Upper lobe of left lung (tissue), 6 donors: ENCODE measurements around the gene CCP110. TPM values are rescaled to one million over a fixed set of nuclear protein-coding genes. Genes with fewer than 3 reads are reported as not detected.

Source experiments
- ATAC-seq, 2 donors: fragments of 200-7000 bp; cut with Tn5 transposase; one replicate each; pipeline ENCODE4 v1.9.1; 2022; ENCODE audit warnings: mild to moderate bottlenecking in 2 of 2, moderate library complexity in 2 of 2; ENCODE audit not compliant: low FRiP score in 2 of 2
- DNase-seq, 2 donors: peaks; one replicate each; pipeline ENCODE4 v3.0.0-alpha.2; 2019 to 2020
- H3K27ac ChIP-seq, 4 donors: fragments of 200-600 bp; sonication (generic); one replicate each; pipeline ENCODE4 v1.5.1; 2016 to 2019
- H3K27me3 ChIP-seq, 4 donors: fragments of 200-600 bp; sonication (generic); one replicate each; pipeline ENCODE4 v1.5.1; 2017 to 2019
- H3K36me3 ChIP-seq, 4 donors: fragments of 200-600 bp; sonication (generic); one replicate each; pipeline ENCODE4 v1.5.1; 2016 to 2019
- H3K4me1 ChIP-seq, 4 donors: fragments of 200-600 bp; sonication (generic); one replicate each; pipeline ENCODE4 v1.5.1; 2018 to 2019
- H3K4me3 ChIP-seq, 4 donors: fragments of 200-600 bp; sonication (generic); one replicate each; pipeline ENCODE4 v1.5.1; 2017 to 2019; ENCODE audit warnings: mild to moderate bottlenecking in 2 of 4, moderate library complexity in 1 of 4
- H3K9me3 ChIP-seq, 4 donors: fragments of 200-600 bp; sonication (generic); one replicate each; pipeline ENCODE4 v1.5.1; 2018 to 2019
- CTCF ChIP-seq, 6 experiments: fragments of 450-650 bp in 4 of 6; fragments of 200-600 bp in 2 of 6; sonication (generic) in 2 of 6; IDR thresholded peaks; one replicate each; pipeline ENCODE4 v1.5.1; 2016 to 2019; ENCODE audit warnings: antibody characterized with exemption in 6 of 6
- EP300 ChIP-seq, 4 donors: sonication (generic); formaldehyde crosslinking; IDR thresholded peaks; one replicate each; pipeline ENCODE4 v1.5.1; 2017; ENCODE audit warnings: antibody characterized with exemption in 4 of 4, control low read depth in 2 of 4
- POLR2A ChIP-seq, 4 donors: fragments of 450-650 bp; IDR thresholded peaks; one replicate each; pipeline ENCODE4 v1.5.1; 2016 to 2017; ENCODE audit warnings: antibody characterized with exemption in 4 of 4, mild to moderate bottlenecking in 2 of 4
- POLR2AphosphoS5 ChIP-seq, 2 donors: sonication (generic); formaldehyde crosslinking; IDR thresholded peaks; one replicate each; pipeline ENCODE4 v1.5.1; 2017; ENCODE audit warnings: antibody characterized with exemption in 2 of 2
- WGBS, 2 donors: methylation state at CpG; one replicate each; pipeline ENCODE4 v1.1.5; 2017 to 2018; 5-methylcytosine and 5-hydroxymethylcytosine counted together
- total RNA-seq, 6 donors: library from RNA; depleted of rRNA in 4 of 6; stranded (reverse); fragments of >200 nt in 4 of 6; gene quantifications; one replicate each; pipeline versions ENCODE4 v1.1.0 to v1.2.1, GENCODE V29; 2016 to 2021
- donor health status: DM: no; HTN: no; CAD: no; lungs with moderate emphysema.
- donor health status: DM: no; HTN: yes; CAD: no; lungs with severe emphysema.

Gene CCP110
- total RNA-seq, 6 donors from 2014 or later: 9.1 to 55.3 (median 16.1) TPM

- Histone ChIP-seq H3K4me3 (no peak overlapping the region), H3K27me3 (no peaks in the 10 kb centered on the region), H3K27ac (no peak overlapping the region), H3K4me1 (no peaks in the 10 kb centered on the region), H3K36me3 (peaks cover 0 to 31% (median 14%) of the 10 kb centered on the region in 4 donors), H3K9me3 (no peaks in the 10 kb centered on the region)
- WGBS, 2 donors: 78 to 81% methylated on average over 2 of the region's 2 CpGs
- DNase-seq (no peak), ATAC-seq (no peak)
- no peak for TF ChIP-seq POLR2AphosphoS5 (IDR thresholded peaks at IDR 0.05)
- TF ChIP-seq POLR2A (IDR thresholded peaks at IDR 0.05): no peak
- TF ChIP-seq CTCF (IDR thresholded peaks at IDR 0.05): no peak
- no peak for TF ChIP-seq EP300 (IDR thresholded peaks at IDR 0.05)
Observed at GRCh38 chr16:19481296-19481695, 42.4 kb upstream of the CCP110 start.

GRCh38 chr16:19481769-19482168, 42.0 kb upstream of the CCP110 start:
- no peak overlapping the region for H3K4me3 ChIP-seq
- H3K9me3 ChIP-seq: no peaks in the 10 kb centered on the region
- H3K27me3 ChIP-seq: no peaks in the 10 kb centered on the region
- no peaks in the 10 kb centered on the region for H3K4me1 ChIP-seq
- peaks cover 0 to 34% (median 13%) of the 10 kb centered on the region in 4 donors for H3K36me3 ChIP-seq
- DNase-seq: no peak
- no peak for TF ChIP-seq CTCF (IDR thresholded peaks at IDR 0.05)
- TF ChIP-seq EP300 (IDR thresholded peaks at IDR 0.05): no peak
- no peak for TF ChIP-seq POLR2AphosphoS5 (IDR thresholded peaks at IDR 0.05)
- TF ChIP-seq POLR2A (IDR thresholded peaks at IDR 0.05): no peak
- no peak overlapping the region for H3K27ac ChIP-seq
- WGBS, 2 donors: 90 to 95% methylated on average over 5 of the region's 5 CpGs
- no peak for ATAC-seq

GRCh38 chr16:19482291-19482690, 41.5 kb upstream of the CCP110 start:
- peaks cover 0 to 38% (median 13%) of the 10 kb centered on the region in 4 donors for H3K36me3 ChIP-seq
- no peak for TF ChIP-seq POLR2AphosphoS5 (IDR thresholded peaks at IDR 0.05)
- TF ChIP-seq CTCF (IDR thresholded peaks at IDR 0.05): no peak
- no peak for TF ChIP-seq EP300 (IDR thresholded peaks at IDR 0.05)
- no peak for TF ChIP-seq POLR2A (IDR thresholded peaks at IDR 0.05)
- no peaks in the 10 kb centered on the region for H3K27me3 ChIP-seq
- no peak for DNase-seq
- no peak for ATAC-seq
- H3K27ac ChIP-seq: no peak overlapping the region
- no peaks in the 10 kb centered on the region for H3K4me1 ChIP-seq
- no peaks in the 10 kb centered on the region for H3K9me3 ChIP-seq
- no peak overlapping the region for H3K4me3 ChIP-seq
- WGBS, 2 donors: 67 to 96% methylated on average over 1 of the region's 1 CpG

- H3K36me3 ChIP-seq: peaks cover 0 to 31% (median 13%) of the 10 kb centered on the region in 4 donors
- H3K27ac ChIP-seq: no peak overlapping the region
- TF ChIP-seq CTCF (IDR thresholded peaks at IDR 0.05) (no peak), POLR2A (IDR thresholded peaks at IDR 0.05) (no peak), EP300 (IDR thresholded peaks at IDR 0.05) (no peak), POLR2AphosphoS5 (IDR thresholded peaks at IDR 0.05) (no peak)
- no peak overlapping the region for H3K4me3 ChIP-seq
- H3K9me3 ChIP-seq: no peaks in the 10 kb centered on the region
- 85 to 90% methylated on average over 3 of the region's 3 CpGs for WGBS, 2 donors
- ATAC-seq (no peak), DNase-seq (no peak)
- H3K27me3 ChIP-seq: no peaks in the 10 kb centered on the region
- peaks cover 0 to 7% (median 3%) of the 10 kb centered on the region in 4 donors for H3K4me1 ChIP-seq
Observed at GRCh38 chr16:19484096-19484495, 39.6 kb upstream of the CCP110 start.

GRCh38 chr16:19485611-19486010, 38.1 kb upstream of the CCP110 start:
- TF ChIP-seq EP300 (IDR thresholded peaks at IDR 0.05) (no peak), POLR2AphosphoS5 (IDR thresholded peaks at IDR 0.05) (no peak), POLR2A (IDR thresholded peaks at IDR 0.05) (no peak), CTCF (IDR thresholded peaks at IDR 0.05) (no peak)
- H3K4me1 ChIP-seq: peaks cover 0 to 7% (median 3%) of the 10 kb centered on the region in 4 donors
- no peak overlapping the region for H3K27ac ChIP-seq
- H3K9me3 ChIP-seq: no peaks in the 10 kb centered on the region
- ATAC-seq (no peak), DNase-seq (no peak)
- peaks cover 0 to 34% (median 13%) of the 10 kb centered on the region in 4 donors for H3K36me3 ChIP-seq
- no peaks in the 10 kb centered on the region for H3K27me3 ChIP-seq
- H3K4me3 ChIP-seq: no peak overlapping the region
- WGBS, 2 donors: 91 to 93% methylated on average over 5 of the region's 5 CpGs
